UCSD-AML1 (cell line): ENCODE data around the gene FAM163A.

Experiments used
- DNase-seq: peaks from one replicate; lab custom pipeline; 2025; ENCODE audit not compliant: unreplicated experiment; lab: John Stamatoyannopoulos, UW

The FAM163A gene

GRCh38 chr1:179813626-179814545, 70.8 kb downstream of the FAM163A start:
- no peak for DNase-seq

GRCh38 chr1:179814546-179814838, 71.4 kb downstream of the FAM163A start:
- no peak for DNase-seq

GRCh38 chr1:179815641-179816040, 72.5 kb downstream of the FAM163A start:
- DNase-seq: no peak

GRCh38 chr1:179816196-179816960, 73.3 kb downstream of the FAM163A start:
- no peak for DNase-seq

- DNase-seq: no peak
Observed at GRCh38 chr1:179817056-179817455, 74.0 kb downstream of the FAM163A start.

- no peak for DNase-seq
Observed at GRCh38 chr1:179817789-179818188, 74.7 kb downstream of the FAM163A start.

GRCh38 chr1:179818260-179818659, 75.2 kb downstream of the FAM163A start:
- DNase-seq: no peak

- DNase-seq: no peak
Observed at GRCh38 chr1:179818743-179819173, 75.7 kb downstream of the FAM163A start.

- DNase-seq: no peak
Observed at GRCh38 chr1:179820226-179820970, 77.3 kb downstream of the FAM163A start.

GRCh38 chr1:179821524-179821923, 78.4 kb downstream of the FAM163A start:
- DNase-seq: no peak

GRCh38 chr1:179822065-179822464, 79.0 kb downstream of the FAM163A start:
- DNase-seq: no peak

- DNase-seq: no peak
Observed at GRCh38 chr1:179823693-179824092, 80.6 kb downstream of the FAM163A start.

- no peak for DNase-seq
Observed at GRCh38 chr1:179824265-179824664, 81.2 kb downstream of the FAM163A start.

GRCh38 chr1:179825206-179825605, 82.1 kb downstream of the FAM163A start:
- no peak for DNase-seq

GRCh38 chr1:179825798-179826460, 82.8 kb downstream of the FAM163A start:
- DNase-seq: no peak

GRCh38 chr1:179826626-179827280, 83.7 kb downstream of the FAM163A start:
- DNase-seq: no peak

- DNase-seq: no peak
Observed at GRCh38 chr1:179828554-179829110, 85.5 kb downstream of the FAM163A start.

GRCh38 chr1:179831225-179831624, 88.1 kb downstream of the FAM163A start:
- no peak for DNase-seq

- DNase-seq: no peak
Observed at GRCh38 chr1:179831852-179832699, 89.0 kb downstream of the FAM163A start.
